ENCODE measurements around the gene SELP.

The SELP gene

GRCh38 chr1:169653873-169654272, 23.9 kb upstream of the SELP start:
- Histone ChIP-seq H3K4me2 (no peak overlapping the region), H3K36me3 (no peaks in the 10 kb centered on the region)

GRCh38 chr1:169651035-169651434, 21.1 kb upstream of the SELP start:
- Histone ChIP-seq H3K4me2 (no peak overlapping the region), H3K9me3 (replicated peaks in 1 of 11) (0 out of 22 replicates have a peak, but pooled peaks cover 0 to 4% (median 0%) of the 10 kb centered on the region in 11 experiments), H3K4me3 (no peak overlapping the region), H3K9ac (no peak overlapping the region), H3K27me3 (no peaks in the 10 kb centered on the region), H3K36me3 (no peaks in the 10 kb centered on the region), H4K20me1 (no peaks in the 10 kb centered on the region), H3K27ac (no peak overlapping the region), H3K4me1 (peaks cover 0 to 12% (median 0%) of the 10 kb centered on the region in 10 experiments; a peak in 2 of 20 replicates)
- TF ChIP-seq Cebpa-rat (IDR thresholded peaks at IDR 0.05) = no peak

More at GRCh38 chr1:169653873-169654272, 23.9 kb upstream of the SELP start:
- Histone ChIP-seq H3K4me1 (peaks cover 0 to 10% (median 0%) of the 10 kb centered on the region in 10 experiments; a peak in 2 of 20 replicates), H4K20me1 (no peaks in the 10 kb centered on the region), H3K9me3 (replicated peaks in 1 of 11) (peaks cover 0 to 11% (median 8%) of the 10 kb centered on the region in 11 experiments; a peak in 10 of 22 replicates), H3K4me3 (no peak overlapping the region), H3K9ac (no peak overlapping the region), H3K27ac (no peak overlapping the region), H3K27me3 (no peaks in the 10 kb centered on the region)
- no peak for TF ChIP-seq Cebpa-rat (IDR thresholded peaks at IDR 0.05)

GRCh38 chr1:169650551-169650950, 20.6 kb upstream of the SELP start:
- no peak overlapping the region for H3K9ac ChIP-seq

GRCh38 chr1:169648709-169649108, 18.8 kb upstream of the SELP start:
- H3K4me2 ChIP-seq = peak overlapping the region in 5 of 11 experiments; percentile 4 to 31 (median 16); a peak in 4 of 22 replicates
- peaks cover 0 to 12% (median 0%) of the 10 kb centered on the region in 10 experiments; a peak in 2 of 20 replicates for H3K4me1 ChIP-seq
- H3K9me3 ChIP-seq (replicated peaks in 1 of 11) = no peaks in the 10 kb centered on the region
- no peak overlapping the region for H3K4me3 ChIP-seq
- H3K27me3 ChIP-seq = no peaks in the 10 kb centered on the region
- no peaks in the 10 kb centered on the region for H3K36me3 ChIP-seq
- no peak overlapping the region for H3K9ac ChIP-seq
- no peak overlapping the region for H3K27ac ChIP-seq
- TF ChIP-seq Cebpa-rat (IDR thresholded peaks at IDR 0.05) = no peak
- H4K20me1 ChIP-seq = no peaks in the 10 kb centered on the region

More at GRCh38 chr1:169650551-169650950, 20.6 kb upstream of the SELP start:
- no peaks in the 10 kb centered on the region for H3K27me3 ChIP-seq
- no peak overlapping the region for H3K4me2 ChIP-seq
- peaks cover 0 to 12% (median 0%) of the 10 kb centered on the region in 10 experiments; a peak in 2 of 20 replicates for H3K4me1 ChIP-seq
- H3K9me3 ChIP-seq (replicated peaks in 1 of 11) = 0 out of 22 replicates have a peak, but pooled peaks cover 0 to 3% (median 0%) of the 10 kb centered on the region in 11 experiments
- H3K27ac ChIP-seq = no peak overlapping the region
- H3K36me3 ChIP-seq = no peaks in the 10 kb centered on the region
- no peak overlapping the region for H3K4me3 ChIP-seq
- no peaks in the 10 kb centered on the region for H4K20me1 ChIP-seq
- TF ChIP-seq Cebpa-rat (IDR thresholded peaks at IDR 0.05) = no peak

GRCh38 chr1:169648187-169648586, 18.3 kb upstream of the SELP start:
- no peak for TF ChIP-seq Cebpa-rat (IDR thresholded peaks at IDR 0.05)
- Histone ChIP-seq H3K9me3 (replicated peaks in 1 of 11) (no peaks in the 10 kb centered on the region), H3K27me3 (no peaks in the 10 kb centered on the region), H4K20me1 (no peaks in the 10 kb centered on the region), H3K4me2 (no peak overlapping the region), H3K27ac (no peak overlapping the region), H3K9ac (no peak overlapping the region), H3K4me1 (peaks cover 0 to 12% (median 0%) of the 10 kb centered on the region in 10 experiments; a peak in 2 of 20 replicates), H3K4me3 (no peak overlapping the region), H3K36me3 (no peaks in the 10 kb centered on the region)

- Histone ChIP-seq H3K4me3 (no peak overlapping the region), H3K9ac (no peak overlapping the region), H3K9me3 (replicated peaks in 1 of 11) (no peaks in the 10 kb centered on the region), H3K36me3 (no peaks in the 10 kb centered on the region), H3K27ac (no peak overlapping the region), H4K20me1 (no peaks in the 10 kb centered on the region), H3K27me3 (no peaks in the 10 kb centered on the region), H3K4me1 (peaks cover 0 to 12% (median under 1%) of the 10 kb centered on the region in 10 experiments; a peak in 5 of 20 replicates), H3K4me2 (no peak overlapping the region)
- TF ChIP-seq Cebpa-rat (IDR thresholded peaks at IDR 0.05) = no peak
These were observed 17.6 kb upstream of the SELP start for GRCh38 chr1:169647512-169647911.

GRCh38 chr1:169644297-169644696, 14.4 kb upstream of the SELP start:
- peaks cover 0 to 5% (median 4%) of the 10 kb centered on the region in 11 experiments; a peak in 3 of 22 replicates for H3K9me3 ChIP-seq (replicated peaks in 1 of 11)
- no peak overlapping the region for H3K27ac ChIP-seq
- H3K4me1 ChIP-seq = peaks cover 10 to 20% (median 12%) of the 10 kb centered on the region in 10 experiments; a peak in 19 of 20 replicates
- H3K4me2 ChIP-seq = no peak overlapping the region
- no peak overlapping the region for H3K9ac ChIP-seq
- no peak for TF ChIP-seq Cebpa-rat (IDR thresholded peaks at IDR 0.05)
- no peaks in the 10 kb centered on the region for H3K27me3 ChIP-seq
- no peaks in the 10 kb centered on the region for H4K20me1 ChIP-seq
- H3K36me3 ChIP-seq = no peaks in the 10 kb centered on the region
- H3K4me3 ChIP-seq = no peak overlapping the region

GRCh38 chr1:169634877-169635276, 5.0 kb upstream of the SELP start:
- H3K9me3 ChIP-seq (replicated peaks in 1 of 11) = peaks cover 55 to 74% (median 62%) of the 10 kb centered on the region in 11 experiments
- no peaks in the 10 kb centered on the region for H4K20me1 ChIP-seq
- H3K9ac ChIP-seq = no peak overlapping the region
- no peak for TF ChIP-seq Cebpa-rat (IDR thresholded peaks at IDR 0.05)
- no peaks in the 10 kb centered on the region; a peak in 1 of 20 replicates for H3K4me1 ChIP-seq
- no peak overlapping the region for H3K4me2 ChIP-seq
- no peak overlapping the region for H3K27ac ChIP-seq
- H3K4me3 ChIP-seq = no peak overlapping the region
- H3K36me3 ChIP-seq = peaks cover 0 to 6% (median 0%) of the 10 kb centered on the region in 11 experiments; a peak in 1 of 22 replicates
- H3K27me3 ChIP-seq = no peaks in the 10 kb centered on the region

GRCh38 chr1:169634145-169634544, 4.2 kb upstream of the SELP start:
- H3K27me3 ChIP-seq = no peaks in the 10 kb centered on the region
- no peak overlapping the region for H3K27ac ChIP-seq
- no peaks in the 10 kb centered on the region; a peak in 1 of 20 replicates for H3K4me1 ChIP-seq
- H3K36me3 ChIP-seq = peaks cover 0 to 6% (median 0%) of the 10 kb centered on the region in 11 experiments; a peak in 1 of 22 replicates
- no peak overlapping the region; a peak in 1 of 20 replicates for H3K4me3 ChIP-seq
- H3K4me2 ChIP-seq = no peak overlapping the region
- no peak overlapping the region for H3K9ac ChIP-seq
- no peak for TF ChIP-seq Cebpa-rat (IDR thresholded peaks at IDR 0.05)
- H3K9me3 ChIP-seq (replicated peaks in 1 of 11) = peaks cover 50 to 74% (median 57%) of the 10 kb centered on the region in 11 experiments
- H4K20me1 ChIP-seq = no peaks in the 10 kb centered on the region

GRCh38 chr1:169631249-169631648, 1.3 kb upstream of the SELP start:
- no peaks in the 10 kb centered on the region for H3K27me3 ChIP-seq
- no peak for TF ChIP-seq Cebpa-rat (IDR thresholded peaks at IDR 0.05)
- no peak overlapping the region for H3K27ac ChIP-seq
- H3K9ac ChIP-seq = no peak overlapping the region
- H3K9me3 ChIP-seq (replicated peaks in 1 of 11) = peaks cover 31 to 48% (median 35%) of the 10 kb centered on the region in 11 experiments
- peaks cover 0 to 6% (median 0%) of the 10 kb centered on the region in 10 experiments; a peak in 2 of 20 replicates for H3K4me1 ChIP-seq
- no peak overlapping the region for H3K4me2 ChIP-seq
- H3K4me3 ChIP-seq = no peak overlapping the region
- H3K36me3 ChIP-seq = peaks cover 0 to 6% (median 0%) of the 10 kb centered on the region in 11 experiments; a peak in 1 of 22 replicates
- no peaks in the 10 kb centered on the region for H4K20me1 ChIP-seq

All from BLaER1 treated with 17β-estradiol and CSF1 and Interleukin-3, amounts not matched to agents 10 nM and 100 nM (cell line).